Stomach (tissue), 4 donors: ENCODE measurements around the gene ZFPM1.
A peak's percentile ranks its signal among the peaks of the same experiment; 100 is the strongest.

Experiments
- CTCF ChIP-seq, 7 experiments: fragments of 450-650 bp in 4 of 7; fragments of 200-600 bp in 3 of 7; sonication (generic) in 3 of 7; IDR thresholded peaks; one replicate each; pipeline ENCODE4 v1.5.1; 2016 to 2019; ENCODE audit warnings: antibody characterized with exemption in 7 of 7, control low read depth in 2 of 7, mild to moderate bottlenecking in 1 of 7
- POLR2A ChIP-seq, 4 donors: fragments of 450-650 bp; IDR thresholded peaks; one replicate each; pipeline ENCODE4 v1.6.1; 2016; ENCODE audit warnings: antibody characterized with exemption in 4 of 4, control low read depth in 2 of 4, mild to moderate bottlenecking in 1 of 4, moderate library complexity in 1 of 4
- POLR2AphosphoS5 ChIP-seq, 3 donors: sonication (generic); formaldehyde crosslinking; IDR thresholded peaks; one replicate each; pipeline ENCODE4 v1.6.1; 2016; ENCODE audit warnings: antibody characterized with exemption in 3 of 3

- TF ChIP-seq CTCF (IDR thresholded peaks at IDR 0.05) (no peak), POLR2AphosphoS5 (IDR thresholded peaks at IDR 0.05) (peak in 1 of 3 donors; percentile 52), POLR2A (IDR thresholded peaks at IDR 0.05) (no peak)
Observed at GRCh38 chr16:88453217-88453531, at the start of gene ZFPM1.
